ENCODE results near the gene TTC9.

TTC9 gene

DNA sequence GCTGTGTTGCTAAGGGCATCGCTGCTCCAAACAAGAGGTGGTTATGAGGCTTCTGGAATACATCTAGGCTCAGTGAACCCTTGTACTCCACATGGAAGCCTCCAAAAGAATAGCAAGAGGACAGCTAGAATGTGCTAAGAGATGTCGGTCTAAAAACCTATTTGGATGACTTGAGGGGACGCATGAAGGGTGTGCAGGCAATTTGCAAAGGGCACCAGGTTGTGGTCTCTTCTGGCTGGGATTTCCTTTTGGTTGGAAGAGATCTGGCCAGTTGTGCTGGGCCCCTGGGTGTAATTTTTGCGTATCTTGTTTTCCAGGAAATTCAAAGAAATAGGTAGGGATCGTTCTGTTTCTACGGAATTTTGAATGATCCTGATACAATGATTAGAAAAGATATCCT lies 4.2 kb downstream of the TTC9 start:
- no peak for DNase-seq (ENCODE audit: low spot score)

DNA sequence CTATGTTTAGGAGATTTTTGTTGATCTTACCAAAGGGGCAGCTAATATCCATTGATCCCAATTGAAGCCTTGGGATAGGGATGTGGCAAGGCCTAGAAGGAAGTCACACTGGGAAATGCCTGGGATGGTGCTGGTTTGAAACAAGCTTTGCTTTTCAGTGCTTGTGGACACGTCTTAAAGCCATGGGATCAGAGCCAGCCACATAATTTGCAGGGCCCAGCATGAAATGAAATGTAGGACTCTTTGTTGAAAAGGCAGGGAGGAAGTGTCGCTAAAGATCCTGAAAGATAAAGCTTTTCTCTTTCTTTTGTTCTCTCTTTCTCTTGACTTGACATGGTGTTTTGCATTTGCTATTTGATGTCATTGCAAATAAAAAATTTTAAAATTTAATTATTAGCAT lies 5.0 kb downstream of the TTC9 start:
- DNase-seq (ENCODE audit: low spot score), result no peak

GRCh38 chr14:70648346-70648745 lies 6.6 kb downstream of the TTC9 start:
- DNase-seq (ENCODE audit: low spot score), result no peak

DNA sequence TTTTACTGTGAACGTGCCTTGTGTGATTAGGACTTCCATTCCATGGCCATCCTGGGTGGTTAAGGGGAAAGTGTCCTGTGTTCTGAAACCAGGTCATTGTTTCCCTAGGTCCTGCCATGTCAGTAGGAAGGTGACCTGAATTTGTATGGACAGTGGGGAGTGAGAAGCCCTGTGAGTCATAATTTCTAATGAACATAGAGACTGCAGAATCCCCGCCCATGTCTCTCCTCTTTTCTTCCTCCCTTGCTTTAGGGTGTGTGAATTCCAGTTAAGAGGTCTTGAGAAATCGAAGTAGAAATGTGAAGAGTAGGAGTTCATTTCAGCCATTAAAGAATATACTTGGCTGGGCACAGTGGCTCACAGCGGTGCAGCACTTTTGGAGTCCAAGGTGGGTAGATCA lies 8.1 kb downstream of the TTC9 start:
- no peak for DNase-seq (ENCODE audit: low spot score)

DNA sequence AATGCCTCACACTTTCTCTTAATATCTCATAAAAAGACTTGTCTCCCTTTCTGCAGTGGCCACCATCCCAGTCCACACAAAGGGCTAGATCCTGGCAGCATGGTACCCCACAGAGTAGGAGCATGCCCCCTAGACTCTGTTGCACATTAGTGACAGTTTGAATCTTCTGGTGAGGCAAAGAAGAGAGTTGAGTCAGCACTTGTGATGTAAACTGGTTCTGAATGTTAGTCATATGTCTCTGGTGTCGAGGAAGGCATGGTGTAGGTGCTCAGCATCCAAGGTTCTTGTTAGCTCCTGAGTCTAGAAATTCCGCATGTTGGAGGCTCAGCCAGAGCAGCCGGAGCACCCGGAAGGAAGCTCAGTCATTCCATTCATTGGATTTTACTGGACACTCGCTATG lies 9.8 kb downstream of the TTC9 start:
- DNase-seq (ENCODE audit: low spot score), result no peak

DNA sequence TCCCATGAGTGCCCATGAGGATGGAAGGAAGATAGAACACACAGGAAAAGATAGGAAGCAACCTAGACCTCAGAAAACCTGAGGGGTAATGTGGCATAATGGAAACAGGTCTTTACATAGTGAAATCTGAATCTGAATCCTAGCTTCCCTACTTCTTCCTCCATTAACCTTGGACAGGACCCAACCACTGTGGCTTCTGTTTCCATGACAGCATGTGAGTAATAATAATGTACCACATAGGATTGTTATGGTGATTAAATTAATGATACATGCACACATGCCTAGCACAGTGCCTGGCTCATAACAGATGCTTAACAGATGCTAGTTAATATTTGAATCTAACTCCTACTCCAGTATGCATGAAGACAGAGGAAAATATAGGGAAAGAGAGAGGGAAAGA lies 11.2 kb downstream of the TTC9 start:
- peak; percentile 84 for DNase-seq (ENCODE audit: low spot score)

- no peak for DNase-seq (ENCODE audit: low spot score)
Observed at GRCh38 chr14:70653662-70654061, 11.9 kb downstream of the TTC9 start.

GRCh38 chr14:70654632-70655031 lies 12.9 kb downstream of the TTC9 start:
- DNase-seq (ENCODE audit: low spot score), result peak; percentile 30

GRCh38 chr14:70655110-70655826 lies 13.6 kb downstream of the TTC9 start:
- peak; percentile 59 for DNase-seq (ENCODE audit: low spot score)

- no peak for DNase-seq (ENCODE audit: low spot score)
Observed at GRCh38 chr14:70658899-70659298, 17.2 kb downstream of the TTC9 start.

GRCh38 chr14:70660967-70661893 lies 19.5 kb downstream of the TTC9 start:
- no peak for DNase-seq (ENCODE audit: low spot score)

DNA sequence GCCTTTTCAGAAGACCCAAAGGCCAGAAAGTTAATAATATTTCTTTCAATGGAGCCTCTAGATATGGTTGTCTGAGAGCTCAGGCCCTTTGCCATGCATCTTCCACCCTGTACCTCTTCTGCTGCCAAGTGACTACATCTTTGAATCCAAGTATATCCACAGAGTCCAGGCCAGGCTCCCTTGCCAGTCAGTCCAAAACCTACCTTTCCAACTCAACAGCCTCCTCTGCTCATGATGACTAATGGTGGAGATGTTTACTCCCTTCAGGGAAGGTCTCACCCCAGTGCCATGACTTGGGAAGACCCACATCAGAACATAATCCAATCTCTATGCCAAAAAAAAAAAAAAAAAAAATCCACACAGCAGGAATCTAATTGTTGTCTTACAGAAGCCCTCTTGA lies 20.4 kb downstream of the TTC9 start:
- no peak for DNase-seq (ENCODE audit: low spot score)

DNA sequence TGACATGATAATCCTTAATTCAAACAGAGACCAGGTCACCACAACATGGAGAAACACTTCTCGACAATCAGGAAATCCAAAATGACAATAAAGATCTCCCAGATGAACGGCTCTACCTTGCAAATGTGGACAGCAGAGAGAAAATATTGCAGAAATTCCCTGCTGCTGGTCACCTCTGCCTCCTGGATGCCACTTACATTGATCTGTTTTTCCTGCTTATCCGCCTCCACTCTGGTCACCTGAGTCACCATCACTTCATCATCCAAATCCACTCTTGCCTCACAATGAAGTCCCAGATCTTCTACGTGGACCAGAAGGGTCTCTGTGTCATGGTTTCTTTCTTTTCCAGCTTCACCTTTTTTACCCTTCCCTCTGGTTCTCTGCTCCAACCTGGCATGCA lies 21.1 kb downstream of the TTC9 start:
- DNase-seq (ENCODE audit: low spot score), result no peak

GRCh38 chr14:70663707-70664179 lies 22.0 kb downstream of the TTC9 start:
- DNase-seq (ENCODE audit: low spot score), result peak; percentile 47

- DNase-seq (ENCODE audit: low spot score), result no peak
Observed at GRCh38 chr14:70664698-70665447, 23.2 kb downstream of the TTC9 start.

DNA sequence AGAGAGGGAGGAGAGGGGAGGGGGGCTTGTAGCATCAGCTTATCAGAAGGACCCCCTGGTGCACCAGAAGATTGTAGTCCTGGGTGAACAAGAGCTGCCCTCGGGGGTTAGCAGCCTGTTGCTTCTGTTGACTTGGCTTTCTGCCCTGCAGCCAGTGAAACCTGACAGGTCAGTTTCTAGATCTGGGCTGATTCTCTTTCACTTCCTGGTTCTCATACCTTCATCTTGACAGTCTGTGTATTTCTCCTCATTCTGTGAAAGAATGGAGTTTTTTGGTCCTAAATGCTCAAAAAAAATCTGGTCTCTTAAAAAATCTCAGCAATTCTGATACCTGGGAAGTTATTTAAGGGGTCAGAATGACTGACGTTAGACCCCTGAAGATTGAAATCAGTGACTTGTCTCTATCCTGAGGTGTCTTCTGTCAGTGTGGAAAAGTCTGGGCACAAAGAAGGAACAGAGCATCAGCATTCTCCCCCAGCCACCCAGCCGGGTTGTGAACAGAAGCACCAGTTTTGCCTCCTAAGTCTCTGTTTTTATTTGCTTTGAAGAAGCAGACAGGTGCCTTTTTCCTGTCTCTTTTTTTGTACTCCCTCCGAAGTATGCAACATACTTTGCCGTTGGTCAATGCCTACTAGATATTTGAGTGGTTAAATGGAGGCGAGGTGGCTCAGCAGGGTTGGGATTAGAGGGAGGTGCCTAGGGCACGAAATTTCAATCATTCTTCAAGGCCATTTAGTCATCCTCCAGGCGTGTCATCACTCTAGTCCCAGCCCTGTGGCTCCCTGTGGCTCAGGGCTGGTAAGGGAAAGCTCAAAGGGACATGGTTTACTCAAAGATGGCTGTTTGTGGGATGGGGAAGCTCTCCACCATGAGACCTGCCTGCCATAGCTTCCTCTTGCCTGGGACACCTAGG lies 24.0 kb downstream of the TTC9 start:
- peak; percentile 89 for DNase-seq (ENCODE audit: low spot score)

- DNase-seq (ENCODE audit: low spot score), result no peak
Observed at GRCh38 chr14:70666361-70666686, 24.6 kb downstream of the TTC9 start.

DNA sequence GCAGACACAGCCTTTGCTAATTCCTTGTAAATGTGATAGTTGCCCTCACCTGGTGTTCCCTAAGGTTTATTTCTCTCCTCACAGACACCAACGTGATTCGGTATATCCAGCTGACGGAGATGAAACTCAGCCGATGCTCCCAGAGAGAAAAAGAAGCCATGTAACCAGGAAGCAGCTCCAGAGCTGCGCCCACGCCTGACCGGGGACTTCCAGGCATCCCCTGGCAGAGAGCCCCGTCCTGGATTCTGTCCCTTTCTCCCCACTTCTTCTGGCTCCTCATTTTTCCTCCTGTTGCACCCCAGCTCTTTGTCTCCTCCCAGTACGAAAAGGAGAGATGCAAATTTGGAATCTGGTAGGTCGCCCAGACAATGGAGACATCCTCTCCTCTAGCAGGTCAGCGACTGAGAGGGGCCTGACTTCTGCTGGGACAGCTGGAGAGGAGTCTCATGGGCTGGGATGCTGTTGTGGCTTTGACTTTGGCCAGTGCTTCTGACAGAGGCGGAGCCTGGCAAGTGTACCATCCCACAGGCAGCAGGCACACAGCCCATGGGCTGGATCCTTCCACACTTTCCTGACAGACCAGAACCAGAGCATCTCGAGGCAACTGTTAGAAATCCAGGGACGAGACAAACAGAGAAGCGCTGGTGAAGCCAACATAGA lies 29.4 kb downstream of the TTC9 start:
- no peak for DNase-seq (ENCODE audit: low spot score)

DNA sequence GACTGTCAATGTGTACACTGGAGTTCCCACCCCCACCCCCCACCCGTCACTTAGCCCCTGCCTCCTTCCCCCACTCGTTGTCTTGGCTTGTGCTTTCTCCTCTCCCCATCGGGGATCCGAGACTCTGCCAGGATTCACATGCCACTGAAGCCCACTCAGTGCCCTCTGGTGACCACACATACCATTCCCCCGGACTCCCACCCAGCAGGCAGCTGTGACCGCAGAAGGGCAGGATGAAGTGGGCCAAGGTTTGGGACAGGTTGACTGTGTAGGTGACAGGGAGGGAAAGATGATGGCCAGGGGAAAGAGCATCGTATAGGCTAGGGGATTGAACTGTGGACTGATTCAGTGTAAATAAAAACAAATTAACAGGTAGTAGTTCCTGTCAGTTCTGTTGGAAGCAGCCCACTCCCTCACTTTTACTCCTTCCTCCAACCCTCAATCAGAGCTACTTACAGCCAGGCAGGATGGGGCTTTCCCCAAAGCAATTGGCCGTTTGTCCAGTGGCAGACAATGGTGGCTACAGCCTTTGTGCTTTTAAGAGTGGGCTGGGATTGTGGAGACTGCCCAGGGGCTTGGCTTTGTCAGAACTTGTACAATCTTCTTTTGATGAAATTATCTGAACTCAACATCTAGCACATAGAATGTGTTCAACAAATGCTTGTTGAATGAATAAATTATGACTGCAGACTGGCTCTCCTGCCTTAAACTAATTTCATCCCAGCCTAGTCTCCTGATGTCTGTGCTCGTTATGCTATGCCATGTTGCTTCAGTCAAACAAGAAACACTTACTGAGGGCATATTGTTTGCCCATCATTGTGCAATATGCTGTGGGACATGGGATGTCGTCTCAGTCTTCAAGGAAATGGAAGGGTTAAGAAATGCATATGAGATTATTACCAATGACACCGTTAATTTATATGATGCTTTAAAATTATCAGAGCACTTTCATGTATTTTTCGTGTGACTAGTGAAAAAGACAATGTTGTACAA lies 30.2 kb downstream of the TTC9 start:
- no peak for DNase-seq (ENCODE audit: low spot score)

- DNase-seq (ENCODE audit: low spot score), result no peak
Observed at GRCh38 chr14:70677341-70677740, 35.6 kb downstream of the TTC9 start.
